HepG2 (cell line): ENCODE measurements around the gene NANOS1. TPM values are rescaled to one million over a fixed set of nuclear protein-coding genes. Genes with fewer than 3 reads are reported as not detected.

Source experiments
- ASH2L ChIP-seq: fragments of 300-600, 200-600 bp; sonication (generic); IDR thresholded peaks from 2 replicates; pipeline ENCODE4 v1.7.0; 2017; ENCODE audit warnings: low read depth, mild to moderate bottlenecking, moderate library complexity, mixed read lengths, low read length; ENCODE audit not compliant: insufficient read length
- ATF7-NPFF ChIP-seq: sonication (generic); formaldehyde crosslinking; IDR thresholded peaks from 2 replicates; pipeline ENCODE4 v1.8.1; 2023; ENCODE audit warnings: mild to moderate bottlenecking, low read depth, missing genetic modification reagents, moderate library complexity
- CC2D1A ChIP-seq: sonication (generic); formaldehyde crosslinking; IDR thresholded peaks from 2 replicates; pipeline ENCODE4 v1.8.1; 2023; ENCODE audit warnings: mild to moderate bottlenecking, missing genetic modification reagents
- GABPA ChIP-seq, 2 experiments: IDR thresholded peaks; 2 replicates each; pipeline ENCODE4 v1.6.1; 2011 to 2016; ENCODE audit warnings: low read depth in 2 of 2, low read length in 1 of 2, missing biosample characterization in 1 of 2, missing genetic modification characterization in 1 of 2
- IKZF4 ChIP-seq: sonication (generic); formaldehyde crosslinking; IDR thresholded peaks from 2 replicates; pipeline ENCODE4 v1.5.1; 2020; ENCODE audit warnings: borderline replicate concordance, mild to moderate bottlenecking, low read depth, missing genetic modification reagents; ENCODE audit errors: not compliant biosample characterization
- KLF16 ChIP-seq, 2 experiments: sonication (generic) in 1 of 2; formaldehyde crosslinking in 1 of 2; IDR thresholded peaks; 2 replicates each; pipeline versions ENCODE4 v1.6.1 to v1.8.0; 2016 to 2023; ENCODE audit warnings: missing genetic modification reagents in 2 of 2, missing compliant biosample characterization in 1 of 2
- KMT2A ChIP-seq: sonication (generic); formaldehyde crosslinking; IDR thresholded peaks from 2 replicates; pipeline ENCODE4 v1.4.0; 2020; ENCODE audit warnings: missing genetic modification reagents
- KMT2B ChIP-seq: IDR thresholded peaks from 2 replicates; pipeline ENCODE4 v1.6.1; 2016; ENCODE audit warnings: missing genetic modification reagents, missing compliant biosample characterization
- MBD4 ChIP-seq: IDR thresholded peaks from 2 replicates; pipeline ENCODE4 v1.6.1; 2012; ENCODE audit warnings: low read length, inconsistent platforms, borderline replicate concordance
- NCOA1 ChIP-seq: sonication (generic); formaldehyde crosslinking; IDR thresholded peaks from 2 replicates; pipeline ENCODE4 v1.9.0; 2021; ENCODE audit warnings: missing genetic modification reagents
- NR0B2 ChIP-seq: sonication (generic); formaldehyde crosslinking; IDR thresholded peaks from 2 replicates; pipeline ENCODE4 v1.4.0; 2020; ENCODE audit warnings: mild to moderate bottlenecking, missing genetic modification reagents
- SAP130 ChIP-seq: IDR thresholded peaks from 2 replicates; pipeline ENCODE4 v1.6.1; 2016; ENCODE audit warnings: low read depth
- SKI ChIP-seq: fragments of 450-650 bp; IDR thresholded peaks from one replicate; pipeline ENCODE4 v1.6.1; 2018; ENCODE audit warnings: mild to moderate bottlenecking; ENCODE audit not compliant: partially characterized antibody
- TFDP2 ChIP-seq: sonication (generic); formaldehyde crosslinking; IDR thresholded peaks from 2 replicates; pipeline ENCODE4 v1.4.0; 2020; ENCODE audit warnings: missing genetic modification reagents
- U2AF2 ChIP-seq: fragments of 200-400 bp; formaldehyde crosslinking; IDR thresholded peaks from 2 replicates; pipeline ENCODE4 v1.6.1; 2017; ENCODE audit warnings: low read depth, mild to moderate bottlenecking, low read length
- ZBTB21 ChIP-seq: sonication (generic); formaldehyde crosslinking; IDR thresholded peaks from 2 replicates; pipeline ENCODE4 v1.4.0; 2020; ENCODE audit warnings: missing genetic modification reagents
- ZFP91 ChIP-seq: sonication (generic); formaldehyde crosslinking; IDR thresholded peaks from 2 replicates; pipeline ENCODE4 v1.9.0; 2022; ENCODE audit warnings: missing genetic modification reagents, mild to moderate bottlenecking, borderline replicate concordance
- ZNF18 ChIP-seq: sonication (generic); formaldehyde crosslinking; IDR thresholded peaks from 2 replicates; pipeline ENCODE4 v1.8.0; 2022; ENCODE audit warnings: mild to moderate bottlenecking, missing genetic modification reagents; ENCODE audit not compliant: insufficient replicate concordance
- ZNF232 ChIP-seq: sonication (generic); formaldehyde crosslinking; IDR thresholded peaks from 2 replicates; pipeline ENCODE4 v1.4.0; 2020; ENCODE audit warnings: missing genetic modification reagents, borderline replicate concordance
- ZNF235 ChIP-seq: sonication (generic); formaldehyde crosslinking; IDR thresholded peaks from 2 replicates; pipeline ENCODE4 v1.8.1; 2023; ENCODE audit warnings: mild to moderate bottlenecking, missing genetic modification reagents, borderline replicate concordance
- ZNF274 ChIP-seq: sonication (generic); formaldehyde crosslinking; IDR thresholded peaks from 2 replicates; pipeline ENCODE4 v1.5.1; 2020; ENCODE audit warnings: mild to moderate bottlenecking, missing genetic modification reagents
- ZNF670 ChIP-seq: sonication (generic); formaldehyde crosslinking; IDR thresholded peaks from 2 replicates; pipeline ENCODE4 v1.8.0; 2022; ENCODE audit warnings: mild to moderate bottlenecking, missing genetic modification reagents, borderline replicate concordance
- ZSCAN30 ChIP-seq: sonication (generic); formaldehyde crosslinking; IDR thresholded peaks from 2 replicates; pipeline ENCODE4 v1.5.0; 2020; ENCODE audit warnings: mild to moderate bottlenecking, missing genetic modification reagents
- polyA plus RNA-seq, 8 experiments: library from polyadenylated mRNA; depleted of rRNA in 3 of 8; stranded (reverse) in 7 of 8; unstranded in 1 of 8; fragments of >200 nt; fragmentation: Illumina TruSeq in 4 of 8; extraction: Trizol in 4 of 8; gene quantifications; 2 replicates each; pipeline versions ENCODE4 v1.2.1 to v1.2.3, GENCODE V29; 2011 to 2016; ENCODE audit warnings: low read depth in 4 of 8, missing spikeins in 1 of 8, mixed read lengths in 1 of 8; ENCODE audit not compliant: insufficient read depth in 1 of 8
- total RNA-seq, 5 experiments: library from RNA; depleted of rRNA; stranded (reverse); fragments of >200 nt; fragmentation: Illumina TruSeq; extraction: Trizol; gene quantifications; 2 replicates each; pipeline ENCODE4 v1.2.3, GENCODE V29; 2016; ENCODE audit warnings: low read depth in 1 of 5

Gene NANOS1
- total and polyA plus RNA-seq, 2 of the 13 experiments (the other 11 are each of a cell fraction or from before 2014, with no cell fraction given), result 1.7 to 2.2 TPM

DNA sequence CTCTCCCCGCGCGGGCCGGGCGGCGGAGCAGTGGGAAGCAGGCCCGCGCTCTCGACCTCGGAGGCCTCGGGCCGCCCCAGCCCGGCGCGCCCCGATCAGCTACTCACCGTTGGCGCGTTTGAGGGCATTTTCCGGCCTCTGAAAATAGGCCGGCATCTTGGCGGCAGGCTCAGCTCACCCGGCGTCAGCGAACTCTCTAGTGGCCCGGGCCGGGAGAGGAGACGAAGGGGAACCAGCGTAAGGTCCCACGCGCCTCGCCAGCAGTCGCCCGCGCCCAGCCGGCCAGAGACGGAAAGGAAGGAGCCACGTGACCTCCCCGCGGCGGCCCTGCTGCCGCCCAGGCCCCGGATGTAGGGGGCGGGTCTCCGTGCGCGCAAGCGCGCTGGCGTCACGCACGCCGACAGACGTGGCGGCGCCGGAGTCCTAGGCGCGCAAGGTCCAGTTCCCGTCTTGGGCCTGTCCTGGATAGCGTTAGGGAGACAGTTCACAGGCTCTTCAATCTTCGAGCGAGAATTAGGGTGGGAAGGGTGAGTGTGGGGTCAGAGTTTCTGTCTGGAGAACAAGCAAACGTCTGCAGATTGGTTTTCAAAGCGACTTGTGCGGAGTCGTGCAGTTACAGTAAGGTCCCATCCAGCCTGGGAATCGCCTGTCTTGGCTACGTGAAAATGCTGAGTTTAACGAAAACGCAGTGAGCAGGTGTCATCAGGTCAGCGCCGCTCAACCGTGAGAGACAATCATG lies 51.2 kb downstream of the NANOS1 start, which contains the start of gene EIF3A (continued):
- TF ChIP-seq ZFP91 (peak; percentile 88), KMT2B (CRISPR knock-in tag) (peak; percentile 65; the same call in 1 of the 2 replicates), ZNF232 (peak; percentile 86; the same call in 1 of the 2 replicates), SKI (peak; percentile 56), MBD4 (no peak), KMT2A (CRISPR knock-in tag) (peak; percentile 79), ZNF274 (CRISPR knock-in tag) (no peak), ZNF235 (CRISPR knock-in tag) (peak; percentile 90; the same call in 1 of the 2 replicates), ASH2L (peak; percentile 86), NR0B2 (CRISPR knock-in tag) (0 out of 2 replicates have a peak, but pooled peaks have one; percentile 62), ZBTB21 (CRISPR knock-in tag) (no peak), U2AF2 (no peak), SAP130 (CRISPR knock-in tag) (peak; percentile 79), IKZF4 (CRISPR knock-in tag) (no peak), ZNF18 (CRISPR knock-in tag) (peak; percentile 90), ZSCAN30 (peak; percentile 76; the same call in 1 of the 2 replicates), ATF7-NPFF (peak; percentile 82), TFDP2 (CRISPR knock-in tag) (peak; percentile 87), ZNF670 (peak; percentile 80; the same call in 1 of the 2 replicates), KLF16 (CRISPR knock-in tag; IDR thresholded peaks at IDR 0.05) (peak in 1 of 2 experiments; percentile 72; a peak in 2 of 4 replicates), NCOA1 (CRISPR knock-in tag) (peak; percentile 81; the same call in 1 of the 2 replicates), GABPA (IDR thresholded peaks at IDR 0.05; ENCODE audit: low read depth, low read length) (peak; percentile 23; the same call in 1 of the 2 replicates), GABPA (CRISPR knock-in tag; IDR thresholded peaks at IDR 0.05; ENCODE audit: low read depth) (peak; percentile 46; the same call in 1 of the 2 replicates), CC2D1A (CRISPR knock-in tag) (peak; percentile 77; the same call in 1 of the 2 replicates)
